ENCODE results near the gene STXBP1. TPM values are rescaled to one million over a fixed set of nuclear protein-coding genes. Genes with fewer than 3 reads are reported as not detected.

The STXBP1 gene
- polyA plus RNA-seq, result 125 and 169 TPM in 2 replicates

DNA sequence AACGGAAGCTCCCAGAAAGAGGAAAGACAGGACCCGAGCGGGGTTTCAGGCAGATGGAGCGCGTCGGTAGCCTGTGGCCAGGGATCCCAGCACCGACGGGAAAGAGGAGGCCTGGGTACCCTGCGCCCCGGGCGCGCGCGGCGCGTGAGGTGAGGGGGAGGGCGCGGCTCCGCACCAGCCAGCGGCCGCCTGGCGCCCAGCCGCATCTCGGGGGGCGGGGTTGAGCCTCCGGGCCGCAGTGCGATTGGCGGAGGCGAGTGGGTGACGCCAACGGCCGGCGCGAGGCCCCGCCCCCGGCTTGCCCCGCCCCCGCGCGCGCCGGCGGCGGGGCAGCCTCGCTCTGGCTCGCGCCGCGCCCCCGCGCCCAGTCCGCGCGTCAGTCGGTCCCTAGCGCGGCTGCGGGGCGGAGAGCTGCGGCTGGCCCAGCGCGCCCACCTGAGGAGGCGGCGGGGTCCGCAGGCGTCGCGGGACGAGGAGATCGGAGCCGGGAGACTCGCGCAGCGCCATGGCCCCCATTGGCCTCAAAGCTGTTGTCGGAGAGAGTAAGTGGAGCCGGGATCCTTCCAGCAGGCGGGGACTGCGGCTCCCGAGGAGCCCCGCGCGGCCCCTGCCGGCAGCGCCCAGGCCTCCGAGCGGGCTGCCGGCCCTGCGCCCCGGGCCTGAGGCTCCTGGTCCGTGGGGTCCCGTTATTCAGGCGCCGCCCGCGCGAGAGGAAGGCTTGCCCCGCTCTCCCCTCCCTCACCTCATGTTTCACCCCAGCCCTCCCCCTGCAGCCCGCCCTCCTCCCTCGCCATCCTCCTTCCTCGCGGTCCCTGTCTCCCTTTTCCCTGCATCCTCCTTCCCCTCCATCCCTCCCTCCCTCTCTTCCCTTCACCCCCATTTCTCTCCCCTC lies at the start of gene STXBP1:
STXBP1 (plus strand) TSS at position 379 of the 892 bp plus-strand sequence; CDS start at position 506, 127 bp downstream.

DNA sequence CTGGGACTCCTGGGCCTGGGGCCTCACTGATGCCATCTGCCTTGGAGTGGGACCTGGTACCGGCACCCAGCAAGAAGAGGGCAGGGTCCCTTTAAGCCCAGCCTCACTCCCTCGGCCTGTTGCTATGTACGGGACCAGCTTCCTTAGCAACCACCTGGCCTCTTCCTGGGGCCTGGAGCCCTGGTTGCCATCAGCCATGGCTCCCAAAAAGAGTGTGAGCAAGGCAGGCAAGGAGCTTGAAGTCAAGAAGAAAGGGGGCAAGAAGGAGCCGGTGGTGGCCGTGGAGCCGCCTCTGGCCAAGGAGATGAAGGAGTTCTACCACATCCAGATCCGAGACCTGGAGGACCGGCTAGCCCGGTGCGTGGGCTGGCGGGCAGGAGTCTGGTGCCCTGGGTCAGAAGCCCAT lies 94.8 kb downstream of the STXBP1 start, which contains the start of gene CFAP157:
CFAP157 (plus strand) TSS at position 153 of the 406 bp plus-strand sequence; CDS start at position 197, 44 bp downstream.

DNA sequence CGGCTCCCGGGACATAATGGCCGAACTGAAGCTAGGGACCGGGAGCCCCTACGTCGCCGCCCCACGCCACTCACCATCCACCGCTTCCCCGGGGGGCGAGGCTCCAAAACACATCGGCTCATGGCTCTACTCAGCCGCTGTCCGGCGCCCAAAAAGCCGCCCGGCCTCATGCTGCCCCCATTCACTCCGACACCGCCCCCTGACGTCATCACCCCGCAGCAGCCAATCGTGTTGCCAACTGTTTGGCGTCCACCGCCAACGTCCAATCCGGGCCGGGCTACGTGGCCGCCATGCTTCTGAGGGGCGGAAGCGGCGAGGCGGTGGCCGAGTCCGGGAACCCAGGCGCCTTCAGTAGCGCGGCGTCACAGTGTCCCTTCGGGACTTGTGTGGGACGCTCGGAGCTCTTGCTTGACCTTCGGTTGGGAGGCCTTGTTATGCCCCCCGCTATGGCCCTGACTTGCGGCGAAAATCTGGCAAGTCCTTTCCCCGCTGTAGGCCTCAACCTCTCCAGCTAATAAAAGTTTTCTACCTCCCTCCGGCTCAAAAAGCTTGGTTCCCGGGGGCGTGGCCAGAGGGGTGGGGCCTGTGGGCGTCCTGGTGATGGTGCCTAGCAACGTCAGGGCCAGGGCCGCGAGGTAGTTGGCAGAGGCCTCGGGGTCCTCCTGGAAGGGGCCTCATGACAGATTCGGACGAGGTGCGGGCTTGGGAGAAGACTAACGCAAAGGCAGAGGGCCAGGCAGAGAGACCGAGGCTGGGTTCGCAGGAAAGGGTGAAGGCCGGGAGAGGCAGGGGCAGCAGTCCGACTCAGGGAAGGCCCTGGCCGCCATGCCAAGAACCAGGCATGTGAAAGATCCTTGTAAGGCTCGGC lies 103.6 kb downstream of the STXBP1 start, which contains the start of the genes PTRH1 and TTC16:
PTRH1 (minus strand) TSS at position 194 of the 868 bp plus-strand sequence; CDS start at position 170, 24 bp downstream.
TTC16 (plus strand) TSS at position 610 of the 868 bp plus-strand sequence; CDS start at position 677, 67 bp downstream.

DNA sequence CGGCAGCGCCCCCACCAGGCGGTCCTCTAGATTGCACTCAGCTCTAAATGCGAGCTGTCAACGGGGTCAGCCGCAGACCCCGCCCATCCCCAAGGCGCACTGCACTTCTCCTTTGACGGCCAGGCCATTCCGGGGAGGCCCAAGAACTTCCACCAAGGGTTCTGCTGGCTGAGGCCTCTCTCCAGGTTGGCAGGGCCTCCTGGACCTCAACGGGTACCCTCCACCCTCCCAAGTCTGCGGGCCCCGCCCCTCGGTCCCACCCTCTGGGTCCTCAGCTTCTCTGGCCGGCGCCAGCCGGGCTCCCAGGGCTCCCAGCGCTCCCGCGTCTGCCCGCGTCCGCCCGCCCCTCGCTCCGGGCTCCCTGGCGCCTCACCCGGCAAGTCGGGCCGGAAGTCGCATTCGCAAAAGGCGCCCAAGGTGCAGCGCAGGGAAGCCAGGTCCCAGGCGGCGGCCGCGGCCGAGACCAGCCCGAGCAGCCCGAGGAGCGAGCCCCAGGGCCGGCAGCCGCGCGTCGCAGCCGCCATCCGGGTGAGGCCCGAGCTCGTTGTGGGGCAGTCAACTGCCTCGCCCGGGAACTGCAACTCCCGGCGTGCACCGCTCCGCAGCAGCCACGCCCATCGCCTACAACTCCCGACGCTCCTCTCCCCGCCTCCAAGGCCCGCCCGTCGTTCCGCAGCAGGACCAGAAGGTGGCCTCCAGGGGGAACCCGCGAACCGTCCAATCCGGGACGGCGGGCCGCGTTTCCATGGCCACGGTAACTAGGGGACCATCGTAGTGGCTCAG lies 122.9 kb downstream of the STXBP1 start, which contains the start of gene TOR2A:
TOR2A (minus strand) TSS at position 548 of the 783 bp plus-strand sequence; CDS start at position 524, 24 bp downstream.

Other genes starting within 250 kb of the STXBP1 start
- 21.9 and 31.2 TPM in 2 replicates for gene SLC2A8, start 215.1 kb upstream of the STXBP1 start, polyA plus RNA-seq
- gene ZNF79, start 187.9 kb upstream of the STXBP1 start, polyA plus RNA-seq, result 0.50 and 2.4 TPM in 2 replicates
- 228 and 230 TPM in 2 replicates for gene RPL12, start 160.9 kb upstream of the STXBP1 start, polyA plus RNA-seq
- gene LRSAM1, start 160.8 kb upstream of the STXBP1 start, polyA plus RNA-seq, result 2.0 and 3.2 TPM in 2 replicates
- not detected in 2 replicates for gene CFAP157, start 94.7 kb downstream of the STXBP1 start, polyA plus RNA-seq
- 1.4 and 5.5 TPM in 2 replicates for gene PTRH1, start 103.4 kb downstream of the STXBP1 start, polyA plus RNA-seq
- gene TTC16, start 103.8 kb downstream of the STXBP1 start, polyA plus RNA-seq, result not detected in 2 replicates
- gene TOR2A, start 123.0 kb downstream of the STXBP1 start, polyA plus RNA-seq, result 1.9 and 2.4 TPM in 2 replicates
- gene SH2D3C, start 166.4 kb downstream of the STXBP1 start, polyA plus RNA-seq, result 1.3 TPM in 1 of 2 replicates, not detected in the other
- 4.6 and 9.2 TPM in 2 replicates for gene CDK9, start 173.8 kb downstream of the STXBP1 start, polyA plus RNA-seq
- gene FPGS, start 190.6 kb downstream of the STXBP1 start, polyA plus RNA-seq, result 1.7 and 3.1 TPM in 2 replicates
- gene ENG, start 242.4 kb downstream of the STXBP1 start, polyA plus RNA-seq, result 0.08 TPM in 1 of 2 replicates, not detected in the other